HEK293 (cell line): ENCODE data around the gene DDX10.

ENCODE experiments used
- CTCF ChIA-PET: fragments of 350-600 bp; formaldehyde crosslinking; extraction: SDS; loops from one replicate; lab custom pipeline; 2021; ENCODE audit warnings: antibody characterized with exemption; lab: Yijun Ruan, JAX
- POLR2A ChIA-PET: fragments of 300-600 bp; formaldehyde crosslinking; extraction: SDS; loops from one replicate; lab custom pipeline; 2020; ENCODE audit warnings: antibody characterized with exemption, inconsistent platforms; lab: Yijun Ruan, JAX
- H3K27ac ChIP-seq: fragments of 200-500 bp; sonication (Bioruptor generic); 2 replicates; pipeline ENCODE4 v1.5.1; 2014; ENCODE audit warnings: low read depth, low read length, control low read depth, inconsistent platforms; ENCODE audit errors: extremely low read depth
- H3K36me3 ChIP-seq, 2 experiments: fragments of 200-500 bp in 1 of 2; sonication (Bioruptor generic) in 1 of 2; 1 replicate in 1 of 2; 2 replicates in 1 of 2; pipeline ENCODE4 v1.5.1; 2014 to 2017; ENCODE audit warnings: inconsistent platforms in 2 of 2, low read length in 2 of 2; ENCODE audit not compliant: control insufficient read depth in 2 of 2, insufficient read depth in 1 of 2
- H3K4me1 ChIP-seq: fragments of 200-500 bp; sonication (Bioruptor generic); 2 replicates; pipeline ENCODE4 v1.5.1; 2014; ENCODE audit warnings: mild to moderate bottlenecking, low read length, inconsistent platforms; ENCODE audit not compliant: control insufficient read depth, insufficient read depth
- H3K4me3 ChIP-seq: 2 replicates; pipeline ENCODE4 v1.5.1; 2011; ENCODE audit warnings: low read depth, mild to moderate bottlenecking, control low read depth, low read length, moderate library complexity
- H3K9me3 ChIP-seq: fragments of 200-500 bp; sonication (Bioruptor generic); 2 replicates; pipeline ENCODE4 v1.5.1; 2014; ENCODE audit warnings: low read depth, low read length, inconsistent platforms; ENCODE audit not compliant: control insufficient read depth, insufficient read depth
- OSR2 ChIP-seq: fragments of 450-650 bp; formaldehyde crosslinking; IDR thresholded peaks from 2 replicates; pipeline ENCODE4 v1.5.1; 2016; ENCODE audit warnings: missing biosample characterization, missing genetic modification characterization
- ZNF175 ChIP-seq: fragments of 450-650 bp; formaldehyde crosslinking; IDR thresholded peaks from 2 replicates; pipeline ENCODE4 v1.5.1; 2016; ENCODE audit warnings: missing biosample characterization, missing genetic modification characterization
- ZNF211 ChIP-seq: fragments of 450-650 bp; formaldehyde crosslinking; IDR thresholded peaks from 2 replicates; pipeline ENCODE4 v1.5.1; 2016; ENCODE audit warnings: low read depth, missing biosample characterization, missing genetic modification characterization
- ZNF24 ChIP-seq: fragments of 450-650 bp; formaldehyde crosslinking; IDR thresholded peaks from 2 replicates; pipeline ENCODE4 v1.5.1; 2016; ENCODE audit warnings: missing biosample characterization, missing genetic modification characterization
- ZNF274 ChIP-seq, 2 experiments: fragments of 200-500 bp in 1 of 2; fragments of 450-650 bp in 1 of 2; sonication (Bioruptor generic) in 1 of 2; formaldehyde crosslinking in 1 of 2; IDR thresholded peaks; 2 replicates each; pipeline versions ENCODE4 v1.5.1 to v1.6.1; 2014 to 2016; ENCODE audit warnings: borderline replicate concordance in 1 of 2, inconsistent platforms in 1 of 2, low read length in 1 of 2, missing biosample characterization in 1 of 2, missing genetic modification characterization in 1 of 2
- ZNF302 ChIP-seq: fragments of 450-650 bp; formaldehyde crosslinking; IDR thresholded peaks from 2 replicates; pipeline ENCODE4 v1.5.1; 2016; ENCODE audit warnings: missing biosample characterization, missing genetic modification characterization, low read depth
- ZNF623 ChIP-seq: fragments of 450-650 bp; formaldehyde crosslinking; IDR thresholded peaks from 2 replicates; pipeline ENCODE4 v1.5.1; 2016; ENCODE audit warnings: missing biosample characterization, missing genetic modification characterization
- TF ChIP-seq, protein P1 (sequence below): fragments of 450-650 bp; formaldehyde crosslinking; IDR thresholded peaks from 2 replicates; pipeline ENCODE4 v1.5.1; 2016; ENCODE audit warnings: missing biosample characterization, missing genetic modification characterization, borderline replicate concordance
- TF ChIP-seq, protein P2 (sequence below): fragments of 450-650 bp; formaldehyde crosslinking; IDR thresholded peaks from 2 replicates; pipeline ENCODE4 v1.5.1; 2016; ENCODE audit warnings: missing biosample characterization, missing genetic modification characterization
- TF ChIP-seq, protein P3 (sequence below): fragments of 450-650 bp; formaldehyde crosslinking; IDR thresholded peaks from 2 replicates; pipeline ENCODE4 v1.5.1; 2017; ENCODE audit warnings: missing biosample characterization, missing genetic modification characterization

Gene DDX10

DNA sequence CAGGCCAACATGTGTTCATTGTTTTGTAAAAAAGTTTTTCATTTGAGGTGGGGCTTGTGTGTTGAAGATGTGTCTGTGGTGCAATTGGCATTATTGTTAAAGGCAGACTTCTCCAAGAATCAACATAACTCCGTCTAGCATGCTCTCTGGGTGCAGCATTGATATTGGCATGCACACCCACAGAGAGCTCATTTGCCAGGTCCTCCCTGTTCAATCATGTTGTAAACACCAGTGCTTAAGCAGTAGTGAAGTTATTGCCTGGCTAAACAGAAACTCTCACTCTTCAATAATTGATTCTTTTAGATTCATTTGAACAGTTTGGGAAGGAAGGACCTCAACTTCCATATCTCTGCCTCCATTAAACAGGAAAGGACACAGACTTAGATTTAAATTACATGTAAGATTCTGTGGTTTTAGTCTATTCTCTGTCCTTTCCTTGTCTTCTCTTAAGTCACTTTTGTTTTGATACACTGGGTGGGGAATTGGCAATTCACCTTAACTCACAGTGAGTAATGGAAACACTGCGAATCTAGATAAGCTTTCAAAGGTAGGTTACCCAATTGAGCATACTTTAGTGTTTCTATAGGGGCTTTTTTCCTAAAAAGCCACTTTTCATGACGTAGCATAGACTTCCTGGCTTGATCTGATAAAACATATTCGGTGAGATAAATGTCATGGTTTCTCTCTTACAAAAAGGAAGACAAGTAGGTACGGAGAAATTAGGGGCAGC is 40.5 kb upstream of the DDX10 start:
- H3K4me1 ChIP-seq: no peaks in the 10 kb centered on the region
- ChIA-PET CTCF (no interaction called here), POLR2A (no interaction called here)
- no peak overlapping the region for H3K27ac ChIP-seq
- H3K9me3 ChIP-seq: no peaks in the 10 kb centered on the region
- TF ChIP-seq OSR2 (tag by site-specific recombination): no peak
- TF ChIP-seq, protein P1, sequence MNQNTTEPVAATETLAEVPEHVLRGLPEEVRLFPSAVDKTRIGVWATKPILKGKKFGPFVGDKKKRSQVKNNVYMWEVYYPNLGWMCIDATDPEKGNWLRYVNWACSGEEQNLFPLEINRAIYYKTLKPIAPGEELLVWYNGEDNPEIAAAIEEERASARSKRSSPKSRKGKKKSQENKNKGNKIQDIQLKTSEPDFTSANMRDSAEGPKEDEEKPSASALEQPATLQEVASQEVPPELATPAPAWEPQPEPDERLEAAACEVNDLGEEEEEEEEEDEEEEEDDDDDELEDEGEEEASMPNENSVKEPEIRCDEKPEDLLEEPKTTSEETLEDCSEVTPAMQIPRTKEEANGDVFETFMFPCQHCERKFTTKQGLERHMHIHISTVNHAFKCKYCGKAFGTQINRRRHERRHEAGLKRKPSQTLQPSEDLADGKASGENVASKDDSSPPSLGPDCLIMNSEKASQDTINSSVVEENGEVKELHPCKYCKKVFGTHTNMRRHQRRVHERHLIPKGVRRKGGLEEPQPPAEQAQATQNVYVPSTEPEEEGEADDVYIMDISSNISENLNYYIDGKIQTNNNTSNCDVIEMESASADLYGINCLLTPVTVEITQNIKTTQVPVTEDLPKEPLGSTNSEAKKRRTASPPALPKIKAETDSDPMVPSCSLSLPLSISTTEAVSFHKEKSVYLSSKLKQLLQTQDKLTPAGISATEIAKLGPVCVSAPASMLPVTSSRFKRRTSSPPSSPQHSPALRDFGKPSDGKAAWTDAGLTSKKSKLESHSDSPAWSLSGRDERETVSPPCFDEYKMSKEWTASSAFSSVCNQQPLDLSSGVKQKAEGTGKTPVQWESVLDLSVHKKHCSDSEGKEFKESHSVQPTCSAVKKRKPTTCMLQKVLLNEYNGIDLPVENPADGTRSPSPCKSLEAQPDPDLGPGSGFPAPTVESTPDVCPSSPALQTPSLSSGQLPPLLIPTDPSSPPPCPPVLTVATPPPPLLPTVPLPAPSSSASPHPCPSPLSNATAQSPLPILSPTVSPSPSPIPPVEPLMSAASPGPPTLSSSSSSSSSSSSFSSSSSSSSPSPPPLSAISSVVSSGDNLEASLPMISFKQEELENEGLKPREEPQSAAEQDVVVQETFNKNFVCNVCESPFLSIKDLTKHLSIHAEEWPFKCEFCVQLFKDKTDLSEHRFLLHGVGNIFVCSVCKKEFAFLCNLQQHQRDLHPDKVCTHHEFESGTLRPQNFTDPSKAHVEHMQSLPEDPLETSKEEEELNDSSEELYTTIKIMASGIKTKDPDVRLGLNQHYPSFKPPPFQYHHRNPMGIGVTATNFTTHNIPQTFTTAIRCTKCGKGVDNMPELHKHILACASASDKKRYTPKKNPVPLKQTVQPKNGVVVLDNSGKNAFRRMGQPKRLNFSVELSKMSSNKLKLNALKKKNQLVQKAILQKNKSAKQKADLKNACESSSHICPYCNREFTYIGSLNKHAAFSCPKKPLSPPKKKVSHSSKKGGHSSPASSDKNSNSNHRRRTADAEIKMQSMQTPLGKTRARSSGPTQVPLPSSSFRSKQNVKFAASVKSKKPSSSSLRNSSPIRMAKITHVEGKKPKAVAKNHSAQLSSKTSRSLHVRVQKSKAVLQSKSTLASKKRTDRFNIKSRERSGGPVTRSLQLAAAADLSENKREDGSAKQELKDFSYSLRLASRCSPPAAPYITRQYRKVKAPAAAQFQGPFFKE: no peak
- TF ChIP-seq ZNF302 (tag by site-specific recombination): no peak
- TF ChIP-seq ZNF211 (tag by site-specific recombination): no peak
- no peak for TF ChIP-seq ZNF274 (IDR thresholded peaks at IDR 0.05; ENCODE audit: low read length)
- TF ChIP-seq ZNF274 (tag by site-specific recombination; IDR thresholded peaks at IDR 0.05; ENCODE audit: borderline replicate concordance): no peak
- TF ChIP-seq, protein P2, sequence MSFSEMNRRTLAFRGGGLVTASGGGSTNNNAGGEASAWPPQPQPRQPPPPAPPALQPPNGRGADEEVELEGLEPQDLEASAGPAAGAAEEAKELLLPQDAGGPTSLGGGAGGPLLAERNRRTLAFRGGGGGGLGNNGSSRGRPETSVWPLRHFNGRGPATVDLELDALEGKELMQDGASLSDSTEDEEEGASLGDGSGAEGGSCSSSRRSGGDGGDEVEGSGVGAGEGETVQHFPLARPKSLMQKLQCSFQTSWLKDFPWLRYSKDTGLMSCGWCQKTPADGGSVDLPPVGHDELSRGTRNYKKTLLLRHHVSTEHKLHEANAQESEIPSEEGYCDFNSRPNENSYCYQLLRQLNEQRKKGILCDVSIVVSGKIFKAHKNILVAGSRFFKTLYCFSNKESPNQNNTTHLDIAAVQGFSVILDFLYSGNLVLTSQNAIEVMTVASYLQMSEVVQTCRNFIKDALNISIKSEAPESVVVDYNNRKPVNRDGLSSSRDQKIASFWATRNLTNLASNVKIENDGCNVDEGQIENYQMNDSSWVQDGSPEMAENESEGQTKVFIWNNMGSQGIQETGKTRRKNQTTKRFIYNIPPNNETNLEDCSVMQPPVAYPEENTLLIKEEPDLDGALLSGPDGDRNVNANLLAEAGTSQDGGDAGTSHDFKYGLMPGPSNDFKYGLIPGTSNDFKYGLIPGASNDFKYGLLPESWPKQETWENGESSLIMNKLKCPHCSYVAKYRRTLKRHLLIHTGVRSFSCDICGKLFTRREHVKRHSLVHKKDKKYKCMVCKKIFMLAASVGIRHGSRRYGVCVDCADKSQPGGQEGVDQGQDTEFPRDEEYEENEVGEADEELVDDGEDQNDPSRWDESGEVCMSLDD: no peak
- TF ChIP-seq, protein P3, sequence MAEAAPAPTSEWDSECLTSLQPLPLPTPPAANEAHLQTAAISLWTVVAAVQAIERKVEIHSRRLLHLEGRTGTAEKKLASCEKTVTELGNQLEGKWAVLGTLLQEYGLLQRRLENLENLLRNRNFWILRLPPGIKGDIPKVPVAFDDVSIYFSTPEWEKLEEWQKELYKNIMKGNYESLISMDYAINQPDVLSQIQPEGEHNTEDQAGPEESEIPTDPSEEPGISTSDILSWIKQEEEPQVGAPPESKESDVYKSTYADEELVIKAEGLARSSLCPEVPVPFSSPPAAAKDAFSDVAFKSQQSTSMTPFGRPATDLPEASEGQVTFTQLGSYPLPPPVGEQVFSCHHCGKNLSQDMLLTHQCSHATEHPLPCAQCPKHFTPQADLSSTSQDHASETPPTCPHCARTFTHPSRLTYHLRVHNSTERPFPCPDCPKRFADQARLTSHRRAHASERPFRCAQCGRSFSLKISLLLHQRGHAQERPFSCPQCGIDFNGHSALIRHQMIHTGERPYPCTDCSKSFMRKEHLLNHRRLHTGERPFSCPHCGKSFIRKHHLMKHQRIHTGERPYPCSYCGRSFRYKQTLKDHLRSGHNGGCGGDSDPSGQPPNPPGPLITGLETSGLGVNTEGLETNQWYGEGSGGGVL: no peak
- no peak for TF ChIP-seq ZNF623 (tag by site-specific recombination)
- TF ChIP-seq ZNF24 (tag by site-specific recombination): no peak
- H3K4me3 ChIP-seq: no peak overlapping the region
- no peaks in the 10 kb centered on the region for H3K36me3 ChIP-seq

DNA sequence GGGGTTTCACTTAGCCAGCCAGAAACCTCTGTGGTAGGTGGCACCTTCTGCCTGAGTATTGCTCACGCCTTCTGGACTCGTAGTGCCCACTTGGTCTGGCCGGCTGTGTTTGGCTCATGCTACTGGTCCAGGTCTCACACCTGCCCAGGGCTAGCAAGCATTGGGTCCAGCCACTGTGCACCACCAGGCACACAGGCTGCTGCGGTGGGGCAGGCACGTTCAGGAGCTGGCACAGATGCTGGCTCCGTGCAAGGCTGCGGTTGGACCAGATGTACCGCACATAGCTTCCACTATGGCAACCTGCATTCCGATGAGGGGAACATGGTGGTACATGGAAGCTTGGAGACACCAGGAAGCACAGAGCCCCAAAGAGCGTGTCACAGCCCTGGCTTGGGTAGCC is 36.5 kb upstream of the DDX10 start:
- no peaks in the 10 kb centered on the region for H3K9me3 ChIP-seq
- ChIA-PET POLR2A (no interaction called here), CTCF (no interaction called here)
- no peak for TF ChIP-seq ZNF175
- no peaks in the 10 kb centered on the region for H3K36me3 ChIP-seq
- no peaks in the 10 kb centered on the region for H3K4me1 ChIP-seq
- H3K4me3 ChIP-seq: no peak overlapping the region
- H3K27ac ChIP-seq: no peak overlapping the region
